Astrocyte (in vitro differentiated cells and primary cell): Measurements from ENCODE around the gene UBTD2. TPM values are rescaled to one million over a fixed set of nuclear protein-coding genes. Genes with fewer than 3 reads are reported as not detected.
A peak's percentile ranks its signal among the peaks of the same experiment; 100 is the strongest.

Experiments used
- DNase-seq: peaks from one replicate; pipeline ENCODE4 v3.0.0-alpha.2; 2010; ENCODE audit warnings: low read depth
- FAIRE-seq: peaks from 2 replicates; lab custom pipeline; 2011; peaks lifted over from hg19 to GRCh38; lab: Jason Lieb, UNC
- H2AFZ ChIP-seq: 2 replicates; pipeline ENCODE4 v1.6.0; 2012; ENCODE audit warnings: low read depth, low read length, inconsistent platforms
- H3K27ac ChIP-seq: 2 replicates; pipeline ENCODE4 v1.5.1; 2011; ENCODE audit warnings: low read depth, low read length, inconsistent platforms
- H3K27me3 ChIP-seq: 2 replicates; pipeline ENCODE4 v1.6.0; 2011; ENCODE audit warnings: low read length, inconsistent platforms; ENCODE audit not compliant: insufficient read depth
- H3K36me3 ChIP-seq: 2 replicates; pipeline ENCODE4 v1.5.1; 2011; ENCODE audit warnings: low read length, inconsistent platforms; ENCODE audit not compliant: insufficient read depth
- H3K4me1 ChIP-seq: 2 replicates; pipeline ENCODE4 v1.5.1; 2011; ENCODE audit warnings: low read length, inconsistent platforms; ENCODE audit not compliant: insufficient read depth
- H3K4me2 ChIP-seq: 2 replicates; pipeline ENCODE4 v1.6.0; 2012; ENCODE audit warnings: low read length, inconsistent platforms
- H3K4me3 ChIP-seq: 2 replicates; pipeline ENCODE4 v1.5.1; 2011; ENCODE audit warnings: low read depth, mild to moderate bottlenecking, low read length, inconsistent platforms; ENCODE audit not compliant: insufficient read depth
- H3K79me2 ChIP-seq: 2 replicates; pipeline ENCODE4 v1.6.0; 2012; ENCODE audit warnings: mild to moderate bottlenecking, low read length, inconsistent platforms; ENCODE audit not compliant: insufficient read depth
- H3K9ac ChIP-seq: 2 replicates; pipeline ENCODE4 v1.6.0; 2012; ENCODE audit warnings: mild to moderate bottlenecking, low read length, inconsistent platforms
- H3K9me3 ChIP-seq: 2 replicates; pipeline ENCODE4 v1.5.1; 2012; ENCODE audit warnings: low read depth, mild to moderate bottlenecking, low read length, inconsistent platforms; ENCODE audit not compliant: insufficient read depth
- H4K20me1 ChIP-seq: 2 replicates; pipeline ENCODE4 v1.6.0; 2012; ENCODE audit warnings: low read length, inconsistent platforms; ENCODE audit not compliant: insufficient read depth
- H3K27ac Mint-ChIP-seq: one replicate; pipeline ENCODE4 v1.8.0; 2021; ENCODE audit warnings: mild to moderate bottlenecking, mixed read lengths; ENCODE audit not compliant: unreplicated experiment
- H3K27me3 Mint-ChIP-seq: one replicate; pipeline ENCODE4 v1.8.0; 2021; ENCODE audit warnings: low read depth, mixed read lengths; ENCODE audit not compliant: unreplicated experiment
- H3K36me3 Mint-ChIP-seq: one replicate; pipeline ENCODE4 v1.8.0; 2021; ENCODE audit warnings: low read depth, mixed read lengths; ENCODE audit not compliant: unreplicated experiment
- H3K4me1 Mint-ChIP-seq: one replicate; pipeline ENCODE4 v1.8.0; 2021; ENCODE audit warnings: low read depth, mixed read lengths; ENCODE audit not compliant: unreplicated experiment
- H3K4me3 Mint-ChIP-seq: one replicate; pipeline ENCODE4 v1.8.0; 2021; ENCODE audit warnings: mild to moderate bottlenecking, moderate library complexity, mixed read lengths; ENCODE audit not compliant: unreplicated experiment
- H3K9me3 Mint-ChIP-seq: one replicate; pipeline ENCODE4 v1.8.0; 2021; ENCODE audit warnings: mild to moderate bottlenecking, mixed read lengths; ENCODE audit not compliant: unreplicated experiment
- EZH2 ChIP-seq: IDR thresholded peaks from 2 replicates; pipeline ENCODE4 v1.6.1; 2012; ENCODE audit warnings: mild to moderate bottlenecking, low read length, inconsistent platforms; ENCODE audit not compliant: insufficient read depth
- total RNA-seq: library from RNA; stranded (reverse); gene quantifications from 2 replicates; pipeline ENCODE4 v1.2.1, GENCODE V29; 2021
- TF ChIP-seq, protein P1 (sequence below): IDR thresholded peaks from 2 replicates; pipeline ENCODE4 v1.5.1; 2011; ENCODE audit warnings: low read depth, mild to moderate bottlenecking, inconsistent platforms, low read length, moderate library complexity; ENCODE audit not compliant: insufficient read depth

The UBTD2 gene
- total RNA-seq, 1 donor from 2014 or later: 34.2 TPM

DNA sequence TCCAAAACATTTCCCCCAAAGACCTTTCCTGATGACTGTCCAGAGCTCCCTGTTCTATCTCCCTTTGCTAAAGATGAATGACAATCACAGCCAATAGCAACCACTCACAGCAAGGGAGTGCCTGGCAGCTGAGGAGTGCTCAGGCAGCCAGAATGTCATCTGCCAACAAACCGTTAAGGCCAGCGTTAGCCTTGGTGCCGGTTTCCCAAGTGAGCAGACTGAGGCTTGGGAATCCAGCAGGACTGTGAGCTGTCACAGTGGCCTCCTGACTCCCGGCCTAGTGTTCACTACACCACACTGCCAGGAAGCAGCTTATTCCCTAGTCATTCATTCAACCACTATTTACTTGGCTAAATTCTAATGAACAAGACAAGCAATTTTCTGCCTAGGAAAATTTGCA is 120.2 kb downstream of the UBTD2 start:
- Histone ChIP-seq H3K4me2 (no peak overlapping the region), H3K4me3 (no peak overlapping the region), H3K27ac (no peak overlapping the region), H2AFZ (no peak overlapping the region), H3K36me3 (no peaks in the 10 kb centered on the region), H3K9me3 (no peaks in the 10 kb centered on the region), H3K9ac (no peak overlapping the region), H3K79me2 (peaks cover 76% of the 10 kb centered on the region), H3K27me3 (no peaks in the 10 kb centered on the region), H4K20me1 (peaks cover 82% of the 10 kb centered on the region), H3K4me1 (peaks cover 9% of the 10 kb centered on the region)
- Mint-ChIP-seq H3K4me1 (peaks cover 17% of the 10 kb centered on the region), H3K27ac (no peak overlapping the region), H3K4me3 (no peak overlapping the region), H3K36me3 (peaks cover 7% of the 10 kb centered on the region), H3K27me3 (no peaks in the 10 kb centered on the region), H3K9me3 (no peaks in the 10 kb centered on the region)
- FAIRE-seq: peak; percentile 17
- DNase-seq: no peak
- no peak for TF ChIP-seq EZH2

DNA sequence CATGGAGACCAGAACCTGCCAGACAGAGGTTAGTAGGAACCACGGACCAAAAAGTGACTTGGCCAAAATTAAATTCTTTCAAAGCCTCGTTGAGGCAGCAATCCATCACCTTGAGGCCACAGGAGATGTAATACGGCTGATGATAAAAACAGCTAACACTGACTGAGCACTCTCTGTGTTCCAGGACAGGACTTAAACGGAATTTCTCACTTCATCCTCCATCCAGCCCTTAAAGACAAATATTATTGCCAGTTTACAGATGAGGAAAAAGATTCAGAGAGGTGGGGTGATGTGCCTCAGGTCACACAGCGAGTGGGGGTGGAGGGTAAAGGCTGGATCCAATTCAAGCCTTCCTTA is 120.6 kb downstream of the UBTD2 start:
- Histone ChIP-seq H3K27me3 (no peaks in the 10 kb centered on the region), H3K36me3 (no peaks in the 10 kb centered on the region), H3K9me3 (no peaks in the 10 kb centered on the region), H3K4me2 (no peak overlapping the region), H3K9ac (no peak overlapping the region), H3K4me3 (no peak overlapping the region), H3K79me2 (peaks cover 72% of the 10 kb centered on the region), H3K27ac (no peak overlapping the region), H2AFZ (no peak overlapping the region), H4K20me1 (peaks cover 79% of the 10 kb centered on the region), H3K4me1 (peaks cover 9% of the 10 kb centered on the region)
- H3K27me3 Mint-ChIP-seq: no peaks in the 10 kb centered on the region
- no peak for TF ChIP-seq EZH2
- TF ChIP-seq, protein P1, sequence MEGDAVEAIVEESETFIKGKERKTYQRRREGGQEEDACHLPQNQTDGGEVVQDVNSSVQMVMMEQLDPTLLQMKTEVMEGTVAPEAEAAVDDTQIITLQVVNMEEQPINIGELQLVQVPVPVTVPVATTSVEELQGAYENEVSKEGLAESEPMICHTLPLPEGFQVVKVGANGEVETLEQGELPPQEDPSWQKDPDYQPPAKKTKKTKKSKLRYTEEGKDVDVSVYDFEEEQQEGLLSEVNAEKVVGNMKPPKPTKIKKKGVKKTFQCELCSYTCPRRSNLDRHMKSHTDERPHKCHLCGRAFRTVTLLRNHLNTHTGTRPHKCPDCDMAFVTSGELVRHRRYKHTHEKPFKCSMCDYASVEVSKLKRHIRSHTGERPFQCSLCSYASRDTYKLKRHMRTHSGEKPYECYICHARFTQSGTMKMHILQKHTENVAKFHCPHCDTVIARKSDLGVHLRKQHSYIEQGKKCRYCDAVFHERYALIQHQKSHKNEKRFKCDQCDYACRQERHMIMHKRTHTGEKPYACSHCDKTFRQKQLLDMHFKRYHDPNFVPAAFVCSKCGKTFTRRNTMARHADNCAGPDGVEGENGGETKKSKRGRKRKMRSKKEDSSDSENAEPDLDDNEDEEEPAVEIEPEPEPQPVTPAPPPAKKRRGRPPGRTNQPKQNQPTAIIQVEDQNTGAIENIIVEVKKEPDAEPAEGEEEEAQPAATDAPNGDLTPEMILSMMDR: no peak
- H3K36me3 Mint-ChIP-seq: peaks cover 7% of the 10 kb centered on the region
- FAIRE-seq: no peak
- H3K4me1 Mint-ChIP-seq: peaks cover 13% of the 10 kb centered on the region
- DNase-seq: no peak
- H3K9me3 Mint-ChIP-seq: no peaks in the 10 kb centered on the region
- H3K4me3 Mint-ChIP-seq: no peak overlapping the region
- no peak overlapping the region for H3K27ac Mint-ChIP-seq

DNA sequence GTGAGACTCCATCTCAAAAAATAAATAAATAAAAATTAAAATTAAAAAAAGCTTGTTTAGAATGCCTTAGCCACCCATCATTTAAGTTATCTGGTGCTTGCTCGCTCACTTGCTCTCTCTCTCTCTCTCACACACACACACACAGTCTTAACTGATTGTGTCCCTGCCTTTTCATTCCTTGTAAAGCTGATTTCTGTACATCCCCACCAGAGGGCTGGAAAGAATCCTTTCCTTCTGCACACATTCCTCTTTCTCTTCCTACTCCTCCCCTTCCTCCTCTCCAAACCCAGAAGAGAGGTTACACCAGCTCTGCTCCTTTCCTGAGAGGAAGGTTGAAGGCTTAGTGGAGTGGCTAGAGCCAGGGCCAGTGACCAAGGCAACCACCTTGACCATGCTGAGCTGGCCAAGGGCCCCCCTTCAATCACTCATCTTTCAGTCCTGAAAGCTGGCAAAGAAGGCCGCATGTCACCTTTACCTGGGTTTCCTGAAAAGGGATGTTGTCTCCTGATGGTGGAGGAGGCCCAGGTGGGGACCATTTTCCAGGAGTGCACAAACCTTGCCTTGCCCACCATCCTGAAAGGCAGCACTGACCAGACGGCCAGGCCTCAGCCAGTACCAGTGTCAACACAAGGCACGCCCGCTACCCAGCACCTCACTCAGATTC is 121.1 kb downstream of the UBTD2 start:
- FAIRE-seq: no peak
- DNase-seq: peak; percentile 31
- Mint-ChIP-seq H3K4me1 (peaks cover 9% of the 10 kb centered on the region), H3K9me3 (no peaks in the 10 kb centered on the region), H3K36me3 (peaks cover 7% of the 10 kb centered on the region), H3K27ac (no peak overlapping the region), H3K4me3 (no peak overlapping the region), H3K27me3 (no peaks in the 10 kb centered on the region)
- H3K36me3 ChIP-seq: no peaks in the 10 kb centered on the region
- no peak overlapping the region for H2AFZ ChIP-seq
- H3K4me3 ChIP-seq: no peak overlapping the region
- H3K27ac ChIP-seq: no peak overlapping the region
- peaks cover 67% of the 10 kb centered on the region for H3K79me2 ChIP-seq
- H3K4me1 ChIP-seq: peaks cover 9% of the 10 kb centered on the region
- H4K20me1 ChIP-seq: peaks cover 79% of the 10 kb centered on the region
- H3K9me3 ChIP-seq: no peaks in the 10 kb centered on the region
- H3K27me3 ChIP-seq: no peaks in the 10 kb centered on the region
- H3K9ac ChIP-seq: no peak overlapping the region
- no peak overlapping the region for H3K4me2 ChIP-seq
- TF ChIP-seq, protein P1: peak; percentile 8
- no peak for TF ChIP-seq EZH2
